Vagina (tissue), 2 donors: ENCODE results near the gene PINLYP. TPM values are rescaled to one million over a fixed set of nuclear protein-coding genes. Genes with fewer than 3 reads are reported as not detected.

ENCODE experiments used
- DNase-seq, 2 donors: peaks; one replicate each; pipeline ENCODE4 v3.0.0-alpha.2; 2017; ENCODE audit errors: extremely low spot score in 2 of 2
- H3K27ac ChIP-seq: fragments of 200-600 bp; sonication (generic); one replicate; pipeline ENCODE4 v1.5.1; 2019
- H3K27me3 ChIP-seq: fragments of 200-600 bp; sonication (generic); one replicate; pipeline ENCODE4 v1.5.1; 2019
- H3K36me3 ChIP-seq, 2 donors: fragments of 200-600 bp; sonication (generic); one replicate each; pipeline ENCODE4 v1.5.1; 2017 to 2019
- H3K4me1 ChIP-seq: fragments of 200-600 bp; sonication (generic); one replicate; pipeline ENCODE4 v1.5.1; 2019
- H3K4me3 ChIP-seq, 2 donors: fragments of 200-600 bp; sonication (generic); 1 replicate in 1 of 2; 2 replicates in 1 of 2; pipeline ENCODE4 v1.5.1; 2016 to 2019
- H3K9me3 ChIP-seq: fragments of 200-600 bp; sonication (generic); one replicate; pipeline ENCODE4 v1.5.1; 2019
- POLR2A ChIP-seq, 2 donors: fragments of 450-650 bp; IDR thresholded peaks; one replicate each; pipeline ENCODE4 v1.6.1; 2017; ENCODE audit warnings: antibody characterized with exemption in 2 of 2, mild to moderate bottlenecking in 2 of 2, moderate library complexity in 2 of 2
- POLR2AphosphoS5 ChIP-seq, 2 donors: sonication (generic); formaldehyde crosslinking; IDR thresholded peaks; one replicate each; pipeline ENCODE4 v1.9.0; 2017; ENCODE audit warnings: antibody characterized with exemption in 2 of 2, mild to moderate bottlenecking in 2 of 2, low read depth in 1 of 2; ENCODE audit not compliant: insufficient read depth in 1 of 2
- intact Hi-C: fragments of 100-400 bp; cut with DNase I; formaldehyde crosslinking; loops from one replicate; pipeline ENCODE4 v1.15.1; 2023
- total RNA-seq: library from RNA; depleted of rRNA; stranded (reverse); fragments of >200 nt; gene quantifications from one replicate; pipeline ENCODE4 v1.2.3, GENCODE V29; 2016
- TF ChIP-seq, protein P1 (sequence below), 3 experiments: fragments of 450-650 bp in 2 of 3; fragments of 200-600 bp in 1 of 3; sonication (generic) in 1 of 3; IDR thresholded peaks; one replicate each; pipeline ENCODE4 v1.5.1; 2017 to 2019; ENCODE audit warnings: antibody characterized with exemption in 3 of 3, mild to moderate bottlenecking in 2 of 3, moderate library complexity in 2 of 3

PINLYP gene
- total RNA-seq, 1 donor from 2014 or later, result 8.8 TPM

DNA sequence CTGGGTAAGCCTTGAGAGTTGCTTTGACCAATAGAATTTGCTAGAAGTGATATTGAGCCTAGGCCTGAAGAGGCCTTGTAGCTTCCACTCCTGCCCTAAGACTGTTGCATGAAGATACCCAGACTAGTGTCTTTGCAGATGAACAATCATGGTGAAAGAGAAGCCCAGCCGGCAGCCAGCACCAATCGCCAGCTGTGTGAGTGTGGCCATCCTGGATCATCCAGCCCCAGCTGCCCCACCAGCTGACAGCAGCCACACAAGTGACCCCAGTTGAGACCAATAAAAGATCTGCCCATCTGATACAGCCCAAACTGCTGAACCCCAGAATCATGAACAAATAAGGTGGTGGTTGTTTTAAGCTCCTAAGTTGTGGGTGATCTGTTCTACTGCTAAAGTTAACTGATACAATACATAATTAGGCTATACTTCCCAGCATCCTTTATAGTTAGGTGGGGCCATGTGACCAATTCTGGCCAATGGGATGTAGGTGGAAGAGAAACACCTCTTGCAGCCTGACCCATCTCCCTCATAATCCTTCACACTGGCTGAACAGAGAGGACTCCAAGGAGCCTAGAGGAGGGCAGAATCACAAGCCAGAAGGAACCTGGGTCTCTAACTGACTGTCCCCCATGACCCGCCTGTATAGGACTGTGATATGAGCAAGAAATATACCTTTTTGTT lies 53.2 kb downstream of the PINLYP start:
- no peaks in the 10 kb centered on the region for H3K4me1 ChIP-seq
- no peak overlapping the region for H3K27ac ChIP-seq
- TF ChIP-seq, protein P1, sequence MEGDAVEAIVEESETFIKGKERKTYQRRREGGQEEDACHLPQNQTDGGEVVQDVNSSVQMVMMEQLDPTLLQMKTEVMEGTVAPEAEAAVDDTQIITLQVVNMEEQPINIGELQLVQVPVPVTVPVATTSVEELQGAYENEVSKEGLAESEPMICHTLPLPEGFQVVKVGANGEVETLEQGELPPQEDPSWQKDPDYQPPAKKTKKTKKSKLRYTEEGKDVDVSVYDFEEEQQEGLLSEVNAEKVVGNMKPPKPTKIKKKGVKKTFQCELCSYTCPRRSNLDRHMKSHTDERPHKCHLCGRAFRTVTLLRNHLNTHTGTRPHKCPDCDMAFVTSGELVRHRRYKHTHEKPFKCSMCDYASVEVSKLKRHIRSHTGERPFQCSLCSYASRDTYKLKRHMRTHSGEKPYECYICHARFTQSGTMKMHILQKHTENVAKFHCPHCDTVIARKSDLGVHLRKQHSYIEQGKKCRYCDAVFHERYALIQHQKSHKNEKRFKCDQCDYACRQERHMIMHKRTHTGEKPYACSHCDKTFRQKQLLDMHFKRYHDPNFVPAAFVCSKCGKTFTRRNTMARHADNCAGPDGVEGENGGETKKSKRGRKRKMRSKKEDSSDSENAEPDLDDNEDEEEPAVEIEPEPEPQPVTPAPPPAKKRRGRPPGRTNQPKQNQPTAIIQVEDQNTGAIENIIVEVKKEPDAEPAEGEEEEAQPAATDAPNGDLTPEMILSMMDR (IDR thresholded peaks at IDR 0.05), result no peak
- TF ChIP-seq POLR2A (IDR thresholded peaks at IDR 0.05) (no peak), POLR2AphosphoS5 (IDR thresholded peaks at IDR 0.05; ENCODE audit: insufficient read depth in 1 of 2, low read depth in 1 of 2) (no peak)
- intact Hi-C loops, result no loop called here
- no peak for DNase-seq
- H3K9me3 ChIP-seq, result no peaks in the 10 kb centered on the region
- H3K27me3 ChIP-seq, result no peaks in the 10 kb centered on the region
- no peak overlapping the region for H3K4me3 ChIP-seq
- H3K36me3 ChIP-seq, result no peaks in the 10 kb centered on the region

DNA sequence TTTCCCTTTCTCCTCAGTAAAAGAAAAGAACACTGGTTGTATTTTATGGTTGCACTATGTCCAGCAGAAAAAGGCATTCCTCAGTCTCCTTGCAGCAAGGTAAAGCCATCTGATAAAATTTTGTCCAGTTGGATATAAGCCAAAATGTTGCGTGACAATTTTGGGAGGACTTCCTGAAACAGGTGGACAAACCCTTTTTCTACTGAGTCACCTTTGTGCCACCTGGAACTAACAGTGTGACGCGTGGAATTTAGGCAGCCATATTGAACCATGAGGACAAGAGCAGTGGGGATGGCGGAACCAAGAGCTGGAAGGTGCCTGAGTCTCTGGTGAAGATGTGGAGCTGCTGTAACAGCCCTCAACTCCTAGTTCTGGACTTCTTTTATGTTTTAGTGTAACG lies 55.9 kb downstream of the PINLYP start:
- intact Hi-C loops, result no loop called here
- no peak overlapping the region for H3K27ac ChIP-seq

More for the DNA sequence above, 55.9 kb downstream of the PINLYP start:
- TF ChIP-seq, protein P1 (IDR thresholded peaks at IDR 0.05), result no peak
- TF ChIP-seq POLR2AphosphoS5 (IDR thresholded peaks at IDR 0.05; ENCODE audit: insufficient read depth in 1 of 2, low read depth in 1 of 2) (no peak), POLR2A (IDR thresholded peaks at IDR 0.05) (no peak)
- Histone ChIP-seq H3K4me3 (no peak overlapping the region), H3K36me3 (no peaks in the 10 kb centered on the region), H3K27me3 (no peaks in the 10 kb centered on the region), H3K4me1 (peaks cover 14% of the 10 kb centered on the region), H3K9me3 (no peaks in the 10 kb centered on the region)
- no peak for DNase-seq

Other genes with a start within 250 kb of the PINLYP start
- not detected for gene CD177, start 222.1 kb upstream of the PINLYP start, total RNA-seq
- gene TEX101, start 160.9 kb upstream of the PINLYP start, total RNA-seq, result not detected
- gene LYPD3, start 110.2 kb upstream of the PINLYP start, total RNA-seq, result 247 TPM
- 24.3 TPM for gene PHLDB3, start 71.1 kb upstream of the PINLYP start, total RNA-seq
- 74.4 TPM for gene ETHE1, start 48.6 kb upstream of the PINLYP start, total RNA-seq
- 2.9 TPM for gene ZNF575, start 42.6 kb upstream of the PINLYP start, total RNA-seq
- 20.9 TPM for gene XRCC1, start 274 bp upstream of the PINLYP start, total RNA-seq
- 11.0 TPM for gene IRGQ, start 20.3 kb downstream of the PINLYP start, total RNA-seq
- gene ZNF576, start 20.8 kb downstream of the PINLYP start, total RNA-seq, result 21.9 TPM
- gene SRRM5, start 36.3 kb downstream of the PINLYP start, total RNA-seq, result 0.98 TPM
- gene ZNF428, start 43.8 kb downstream of the PINLYP start, total RNA-seq, result 30.9 TPM
- gene CADM4, start 64.0 kb downstream of the PINLYP start, total RNA-seq, result 4.7 TPM
- 16.2 TPM for gene PLAUR, start 94.4 kb downstream of the PINLYP start, total RNA-seq
- not detected for gene IRGC, start 140.3 kb downstream of the PINLYP start, total RNA-seq
- 56.5 TPM for gene SMG9, start 179.2 kb downstream of the PINLYP start, total RNA-seq
- 16.2 TPM for gene KCNN4, start 205.2 kb downstream of the PINLYP start, total RNA-seq
- gene LYPD5, start 226.6 kb downstream of the PINLYP start, total RNA-seq, result 3.7 TPM